ENCODE data around the gene CUL9.

Gene CUL9

DNA sequence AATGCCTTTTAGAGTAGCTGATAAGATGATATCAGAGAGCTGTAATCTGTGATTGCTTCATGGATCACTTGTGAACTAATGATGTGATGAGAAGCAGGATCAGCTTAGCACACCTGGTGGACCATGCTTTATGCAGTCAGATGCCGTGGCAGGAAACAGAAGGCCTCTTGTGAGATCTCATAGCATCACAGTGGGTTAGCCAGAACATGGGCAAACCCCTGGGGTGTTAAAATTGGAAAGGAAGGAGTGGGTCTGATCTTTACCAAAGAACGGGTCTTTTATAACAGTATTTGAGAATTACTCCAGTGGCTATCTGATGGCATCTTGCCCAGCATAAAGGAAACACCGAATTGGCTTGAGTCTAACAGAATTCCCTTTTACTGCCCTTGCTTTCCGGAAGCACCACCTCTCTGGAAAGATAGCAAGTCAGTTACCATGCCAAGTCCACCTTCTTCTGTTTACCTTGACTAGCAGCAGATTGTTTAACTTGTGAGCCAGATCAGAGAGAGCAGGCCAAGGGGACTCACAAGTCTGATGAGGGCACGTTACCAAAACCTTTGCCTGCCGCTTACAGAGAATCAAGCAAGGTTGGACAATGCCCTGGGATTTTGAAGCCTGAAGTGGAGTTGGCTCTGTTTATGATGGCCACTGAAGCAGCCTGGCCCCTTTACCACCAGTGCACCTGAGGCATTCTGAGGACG lies 31.8 kb upstream of the CUL9 start:
- Histone ChIP-seq H3K36me3 (ENCODE audit: control insufficient read depth, insufficient read depth, low read length) (no peaks in the 10 kb centered on the region), H3K27me3 (replicated peaks; ENCODE audit: control insufficient read depth, insufficient read depth, low read length) (no peaks in the 10 kb centered on the region), H3K4me3 (replicated peaks; ENCODE audit: low read depth, low read length) (no peak overlapping the region)
- DNase-seq (ENCODE audit: extremely low read depth, insufficient read length): no peak
- TF ChIP-seq, protein P1, sequence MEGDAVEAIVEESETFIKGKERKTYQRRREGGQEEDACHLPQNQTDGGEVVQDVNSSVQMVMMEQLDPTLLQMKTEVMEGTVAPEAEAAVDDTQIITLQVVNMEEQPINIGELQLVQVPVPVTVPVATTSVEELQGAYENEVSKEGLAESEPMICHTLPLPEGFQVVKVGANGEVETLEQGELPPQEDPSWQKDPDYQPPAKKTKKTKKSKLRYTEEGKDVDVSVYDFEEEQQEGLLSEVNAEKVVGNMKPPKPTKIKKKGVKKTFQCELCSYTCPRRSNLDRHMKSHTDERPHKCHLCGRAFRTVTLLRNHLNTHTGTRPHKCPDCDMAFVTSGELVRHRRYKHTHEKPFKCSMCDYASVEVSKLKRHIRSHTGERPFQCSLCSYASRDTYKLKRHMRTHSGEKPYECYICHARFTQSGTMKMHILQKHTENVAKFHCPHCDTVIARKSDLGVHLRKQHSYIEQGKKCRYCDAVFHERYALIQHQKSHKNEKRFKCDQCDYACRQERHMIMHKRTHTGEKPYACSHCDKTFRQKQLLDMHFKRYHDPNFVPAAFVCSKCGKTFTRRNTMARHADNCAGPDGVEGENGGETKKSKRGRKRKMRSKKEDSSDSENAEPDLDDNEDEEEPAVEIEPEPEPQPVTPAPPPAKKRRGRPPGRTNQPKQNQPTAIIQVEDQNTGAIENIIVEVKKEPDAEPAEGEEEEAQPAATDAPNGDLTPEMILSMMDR (IDR thresholded peaks at IDR 0.05; ENCODE audit: insufficient read depth, low read length, poor library complexity, severe bottlenecking): no peak

DNA sequence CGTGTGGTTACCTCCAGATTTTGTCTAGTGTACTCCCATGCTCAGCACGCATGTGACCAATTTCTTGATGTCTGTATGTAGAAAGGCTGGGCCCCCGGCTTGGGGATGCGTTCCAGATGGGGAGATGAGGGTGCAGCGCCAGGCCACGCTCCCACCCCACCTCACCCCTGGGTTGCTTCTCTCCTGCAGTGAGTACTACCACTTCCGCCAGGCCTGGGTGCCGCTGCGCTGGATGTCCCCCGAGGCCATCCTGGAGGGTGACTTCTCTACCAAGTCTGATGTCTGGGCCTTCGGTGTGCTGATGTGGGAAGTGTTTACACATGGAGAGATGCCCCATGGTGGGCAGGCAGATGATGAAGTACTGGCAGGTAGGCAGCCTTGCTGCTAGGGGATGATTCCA lies 22.4 kb upstream of the CUL9 start:
- TF ChIP-seq, protein P1 (IDR thresholded peaks at IDR 0.05; ENCODE audit: insufficient read depth, low read length, poor library complexity, severe bottlenecking): no peak
- DNase-seq (ENCODE audit: extremely low read depth, insufficient read length): no peak
- no peaks in the 10 kb centered on the region for H3K36me3 ChIP-seq (ENCODE audit: control insufficient read depth, insufficient read depth, low read length)
- no peak overlapping the region for H3K4me3 ChIP-seq (replicated peaks; ENCODE audit: low read depth, low read length)
- no peaks in the 10 kb centered on the region for H3K27me3 ChIP-seq (replicated peaks; ENCODE audit: control insufficient read depth, insufficient read depth, low read length)

DNA sequence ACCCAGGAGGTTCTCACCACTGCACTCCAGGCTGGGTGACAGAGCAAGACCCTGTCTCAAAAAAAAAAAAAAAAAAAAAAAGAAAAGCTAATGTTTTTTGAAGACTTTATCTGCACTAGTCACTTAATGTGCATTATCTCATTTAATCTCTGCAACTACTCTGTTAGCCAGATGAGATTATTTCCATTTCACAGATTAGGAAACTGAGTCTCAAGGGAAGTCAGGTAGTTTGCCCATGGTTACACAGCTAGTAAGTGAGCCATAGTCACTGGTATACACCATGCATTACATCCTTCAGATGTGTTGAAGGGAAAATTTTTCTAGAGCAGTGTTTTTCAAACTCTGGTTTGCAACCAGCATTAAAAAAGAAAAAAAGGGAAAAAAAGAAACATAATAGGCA lies 18.1 kb upstream of the CUL9 start:
- H3K4me3 ChIP-seq (replicated peaks; ENCODE audit: low read depth, low read length): no peak overlapping the region
- DNase-seq (ENCODE audit: extremely low read depth, insufficient read length): no peak
- no peaks in the 10 kb centered on the region for H3K27me3 ChIP-seq (replicated peaks; ENCODE audit: control insufficient read depth, insufficient read depth, low read length)
- H3K36me3 ChIP-seq (ENCODE audit: control insufficient read depth, insufficient read depth, low read length): no peaks in the 10 kb centered on the region
- TF ChIP-seq, protein P1 (IDR thresholded peaks at IDR 0.05; ENCODE audit: insufficient read depth, low read length, poor library complexity, severe bottlenecking): no peak

DNA sequence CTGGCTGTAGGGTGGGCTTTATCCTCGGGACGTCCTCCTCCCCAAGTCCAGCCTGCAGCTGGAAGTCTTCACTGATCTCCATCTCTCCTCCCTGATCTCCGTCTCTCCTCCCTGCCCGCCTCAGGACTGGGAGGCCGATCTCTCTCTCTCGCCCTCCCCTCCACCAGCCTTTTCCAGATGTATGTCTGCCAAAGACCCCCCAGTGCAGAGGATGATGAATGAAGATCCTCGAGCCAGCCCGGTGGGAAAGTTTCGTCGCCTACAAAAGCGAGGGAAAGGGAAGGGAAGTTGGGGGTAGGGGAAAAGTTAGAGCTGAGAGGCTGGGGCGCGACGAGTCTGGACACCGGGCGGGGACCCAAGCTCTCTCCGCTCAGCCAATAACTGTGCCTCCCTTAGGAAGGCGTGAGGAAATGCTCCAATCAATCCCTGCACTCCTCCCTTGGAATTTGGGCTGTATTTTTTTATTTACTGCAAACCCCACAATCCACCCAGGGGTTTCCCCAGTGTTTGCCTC lies 11.5 kb upstream of the CUL9 start:
- Histone ChIP-seq H3K4me3 (replicated peaks; ENCODE audit: low read depth, low read length) (peak overlapping the region; percentile 90), H3K36me3 (ENCODE audit: control insufficient read depth, insufficient read depth, low read length) (peaks cover 2% of the 10 kb centered on the region), H3K27me3 (replicated peaks; ENCODE audit: control insufficient read depth, insufficient read depth, low read length) (no peaks in the 10 kb centered on the region)
- DNase-seq (ENCODE audit: extremely low read depth, insufficient read length): no peak
- TF ChIP-seq, protein P1 (IDR thresholded peaks at IDR 0.05; ENCODE audit: insufficient read depth, low read length, poor library complexity, severe bottlenecking): no peak

DNA sequence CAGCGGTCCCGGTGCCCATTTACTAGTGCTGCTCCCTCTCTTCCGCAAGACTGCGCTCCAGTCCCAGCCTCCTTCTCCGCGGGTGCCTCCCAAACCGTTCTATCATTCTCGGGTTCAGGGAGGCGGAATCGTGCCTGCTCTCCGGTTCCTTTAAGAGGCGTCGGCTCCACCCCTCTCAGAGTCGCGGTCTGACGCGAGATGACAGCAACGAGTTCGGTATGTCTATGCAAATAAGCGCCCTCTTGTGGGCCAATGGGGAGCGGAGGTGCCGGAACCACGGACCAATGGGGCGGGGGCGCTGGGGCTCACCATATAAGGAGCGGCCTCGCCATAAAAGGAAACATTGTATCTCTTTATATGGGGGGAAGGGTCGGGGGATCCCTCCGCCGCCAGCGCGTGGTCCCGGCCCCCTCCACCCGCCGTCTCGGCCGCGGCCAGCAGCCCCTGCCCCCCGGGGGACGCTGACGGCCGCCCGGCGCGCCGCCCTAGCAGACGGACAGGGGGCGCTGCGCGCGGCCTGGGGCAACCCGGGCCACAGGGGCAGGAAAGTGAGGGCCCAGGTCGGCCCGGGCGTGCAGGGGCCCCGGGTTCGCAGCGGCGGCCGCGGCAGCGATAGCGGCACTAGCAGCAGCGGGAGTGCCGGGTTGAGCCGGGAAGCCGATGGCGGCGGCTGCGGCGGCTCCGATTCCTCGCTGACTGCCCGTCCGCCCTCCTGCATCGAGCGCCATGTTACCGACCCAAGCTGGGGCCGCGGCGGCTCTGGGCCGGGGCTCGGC lies 10.9 kb upstream of the CUL9 start, which contains the start of gene SRF:
Gene SRF, plus strand, starts transcription at position 339 of the 776 bp plus-strand sequence. Its CDS starts 388 bp downstream, at position 727.
- Histone ChIP-seq H3K27me3 (replicated peaks; ENCODE audit: control insufficient read depth, insufficient read depth, low read length) (no peaks in the 10 kb centered on the region), H3K4me3 (replicated peaks; ENCODE audit: low read depth, low read length) (peak within 1 kb of the TSS; percentile 90)

More for the DNA sequence above, 10.9 kb upstream of the CUL9 start, which contains the start of gene SRF:
- TF ChIP-seq, protein P1 (IDR thresholded peaks at IDR 0.05; ENCODE audit: insufficient read depth, low read length, poor library complexity, severe bottlenecking): peak; percentile 12
- H3K36me3 ChIP-seq (ENCODE audit: control insufficient read depth, insufficient read depth, low read length): peaks cover 8% of the 10 kb centered on the region
- peak; percentile 98 for DNase-seq (ENCODE audit: extremely low read depth, insufficient read length)
